ENCODE results near the gene RAB8B. TPM values are rescaled to one million over a fixed set of nuclear protein-coding genes. Genes with fewer than 3 reads are reported as not detected.
"Not testable (repeated sequence)": the region's sequence is repeated elsewhere in the genome, so short reads cannot be mapped to it uniquely, and the experiment has no call there.

The RAB8B gene
- polyA plus RNA-seq, 1 donor: 15.1 TPM

- no peak for DNase-seq
These were observed 3.3 kb upstream of the RAB8B start for GRCh38 chr15:63186065-63186464.

GRCh38 chr15:63187589-63188226, 1.7 kb upstream of the RAB8B start:
- DNase-seq: no peak

GRCh38 chr15:63188247-63188925, 1.0 kb upstream of the RAB8B start:
- no peak for DNase-seq

- no peak for DNase-seq
These were observed 749 bp downstream of the RAB8B start for GRCh38 chr15:63189941-63190768.

DNA sequence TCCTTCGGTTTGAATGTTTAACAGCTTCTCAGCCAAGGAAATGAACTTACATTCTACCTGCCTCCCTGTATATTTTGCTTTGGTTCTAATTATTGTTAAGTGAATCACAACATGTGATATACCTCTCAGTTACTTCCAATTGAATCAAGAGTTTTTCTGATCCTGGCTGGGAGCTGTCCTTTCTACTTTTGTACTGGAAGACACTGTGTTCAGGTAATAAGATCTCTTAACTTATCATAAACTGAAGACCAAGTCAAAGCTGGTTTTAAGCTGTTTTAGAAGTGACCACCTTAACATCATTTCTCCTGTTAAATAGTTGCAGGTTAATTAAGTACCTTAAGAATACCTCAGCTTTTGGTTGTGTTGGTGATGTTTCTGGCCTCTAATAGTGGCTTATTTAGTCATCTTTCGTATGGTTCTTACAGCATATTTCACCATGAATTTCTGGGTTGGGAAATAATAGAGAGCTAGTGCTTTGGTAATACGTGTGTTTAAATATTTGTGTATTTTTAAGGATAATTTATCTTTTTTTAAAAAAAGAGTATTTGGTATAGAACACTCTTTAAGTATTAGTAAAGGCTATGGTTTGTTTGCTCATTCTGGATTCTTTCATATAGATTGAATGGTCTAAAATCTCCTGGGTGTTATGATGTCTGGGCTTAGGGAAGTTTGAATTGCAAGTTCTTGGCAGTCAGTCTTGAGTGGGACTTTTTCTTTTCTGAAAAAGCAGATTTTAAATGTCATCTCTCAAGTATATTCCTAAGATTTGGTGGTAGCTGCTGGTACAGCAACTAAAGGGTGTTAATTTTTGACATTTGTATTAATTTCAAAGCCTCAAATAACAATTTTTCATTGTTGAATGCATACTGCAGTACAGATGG, 1.6 kb downstream of the RAB8B start:
- DNase-seq: no peak

DNA sequence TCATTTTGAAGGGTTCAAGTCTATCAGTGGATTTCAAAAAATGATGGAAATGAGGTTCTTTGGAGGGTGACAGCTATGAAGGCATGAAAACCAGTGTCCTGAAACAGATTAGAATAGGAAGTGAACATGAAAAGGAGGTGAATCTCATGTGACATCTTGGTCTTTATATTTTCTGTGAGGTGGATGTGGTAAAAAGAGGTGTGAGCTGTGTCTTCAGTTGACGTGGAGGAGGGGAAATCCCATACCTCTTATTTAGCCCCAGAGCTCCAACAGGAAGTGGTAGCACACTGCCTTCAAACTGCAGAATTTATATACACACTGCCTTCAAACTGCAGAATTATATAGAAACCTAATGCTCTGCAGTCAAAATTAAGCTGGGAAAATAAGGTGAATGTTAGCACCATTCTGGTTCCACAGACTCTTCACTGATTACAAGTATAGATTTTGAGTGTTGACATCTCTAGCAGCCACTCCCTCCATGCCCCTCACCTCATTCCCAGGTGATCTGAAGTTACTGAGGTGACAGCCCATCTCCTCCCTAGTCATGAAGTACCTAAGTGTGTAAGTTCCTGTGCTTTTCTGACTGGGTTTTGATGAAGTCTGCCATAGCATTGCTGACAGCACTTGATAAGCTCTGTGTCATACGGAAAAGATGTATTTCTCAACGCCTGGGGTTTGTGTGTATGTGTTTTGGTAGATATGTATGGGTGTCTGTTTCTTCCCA, 2.7 kb downstream of the RAB8B start:
- DNase-seq: no peak

DNA sequence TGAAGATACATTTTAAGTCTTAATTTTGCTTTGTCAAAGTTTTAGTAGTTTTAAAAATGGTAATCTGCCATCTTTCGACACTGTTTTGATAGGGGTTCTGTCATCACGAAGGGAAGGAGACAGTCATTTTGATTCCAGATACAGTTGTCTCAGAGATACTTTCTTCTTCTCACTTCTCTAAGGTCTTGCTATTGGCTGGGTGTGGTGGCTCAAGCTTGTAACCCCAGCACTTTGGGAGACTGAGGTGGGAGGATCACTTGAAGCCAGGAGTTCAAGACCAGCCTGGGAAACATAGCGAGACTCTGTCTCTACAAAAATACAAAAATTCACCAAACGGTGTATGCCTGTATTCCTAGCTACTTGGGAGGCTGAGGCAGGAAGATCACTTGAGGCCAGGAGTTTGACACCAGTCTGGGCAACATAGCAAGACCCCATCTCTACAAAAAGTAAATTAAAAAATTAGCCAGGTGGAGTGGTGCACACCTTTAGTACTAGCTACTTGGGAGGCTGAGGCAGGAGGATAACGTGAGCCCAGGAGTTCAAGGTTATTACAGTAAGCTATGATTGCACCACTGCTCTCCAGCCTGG, 3.3 kb downstream of the RAB8B start:
- DNase-seq: no peak

- DNase-seq: no peak
These were observed 4.9 kb downstream of the RAB8B start for GRCh38 chr15:63194302-63194701.

- no peak for DNase-seq
These were observed 5.6 kb downstream of the RAB8B start for GRCh38 chr15:63194880-63195568.

DNA sequence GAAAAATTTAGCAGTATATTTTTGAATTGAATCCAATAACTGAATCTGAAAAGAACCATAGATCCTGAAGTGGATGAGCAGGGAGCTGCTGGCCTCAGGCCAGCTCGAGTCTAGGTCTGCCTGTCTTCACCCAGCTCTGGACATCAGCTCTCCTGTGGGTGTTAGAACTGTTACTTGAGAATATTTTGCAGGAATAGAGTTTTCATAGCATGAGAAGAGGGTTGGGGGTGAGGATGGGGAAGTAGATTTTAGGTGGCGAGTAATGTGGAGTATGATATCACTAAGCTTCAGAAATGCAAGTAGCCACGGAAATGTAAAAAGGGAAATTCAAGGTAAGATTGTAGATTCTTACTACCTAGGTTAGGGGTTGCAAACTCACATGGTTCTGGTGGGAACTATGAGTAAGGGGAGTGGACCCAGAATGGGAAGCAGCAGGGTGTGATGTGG, 6.2 kb downstream of the RAB8B start:
- no peak for DNase-seq

DNA sequence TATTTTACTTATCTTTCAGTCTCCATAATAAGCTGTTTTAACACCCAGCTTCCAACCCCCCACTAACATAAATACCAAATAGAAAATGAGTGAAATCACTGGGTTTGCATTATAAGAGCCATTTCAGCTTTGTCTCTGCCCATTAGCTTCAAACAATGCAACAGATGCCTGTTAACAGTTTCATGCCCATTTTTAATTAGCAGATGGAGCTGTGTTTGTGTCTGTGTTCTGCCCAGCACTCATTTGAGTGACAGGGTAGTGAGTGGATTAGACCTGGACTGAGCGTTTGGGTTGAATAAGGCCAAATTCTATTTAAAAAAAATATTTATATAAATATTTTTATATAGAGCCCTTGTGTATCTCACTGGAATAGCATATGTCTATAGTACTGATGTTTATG, 7.4 kb downstream of the RAB8B start:
- DNase-seq: no peak

- DNase-seq: no peak
These were observed 8.2 kb downstream of the RAB8B start for GRCh38 chr15:63197626-63198025.

DNA sequence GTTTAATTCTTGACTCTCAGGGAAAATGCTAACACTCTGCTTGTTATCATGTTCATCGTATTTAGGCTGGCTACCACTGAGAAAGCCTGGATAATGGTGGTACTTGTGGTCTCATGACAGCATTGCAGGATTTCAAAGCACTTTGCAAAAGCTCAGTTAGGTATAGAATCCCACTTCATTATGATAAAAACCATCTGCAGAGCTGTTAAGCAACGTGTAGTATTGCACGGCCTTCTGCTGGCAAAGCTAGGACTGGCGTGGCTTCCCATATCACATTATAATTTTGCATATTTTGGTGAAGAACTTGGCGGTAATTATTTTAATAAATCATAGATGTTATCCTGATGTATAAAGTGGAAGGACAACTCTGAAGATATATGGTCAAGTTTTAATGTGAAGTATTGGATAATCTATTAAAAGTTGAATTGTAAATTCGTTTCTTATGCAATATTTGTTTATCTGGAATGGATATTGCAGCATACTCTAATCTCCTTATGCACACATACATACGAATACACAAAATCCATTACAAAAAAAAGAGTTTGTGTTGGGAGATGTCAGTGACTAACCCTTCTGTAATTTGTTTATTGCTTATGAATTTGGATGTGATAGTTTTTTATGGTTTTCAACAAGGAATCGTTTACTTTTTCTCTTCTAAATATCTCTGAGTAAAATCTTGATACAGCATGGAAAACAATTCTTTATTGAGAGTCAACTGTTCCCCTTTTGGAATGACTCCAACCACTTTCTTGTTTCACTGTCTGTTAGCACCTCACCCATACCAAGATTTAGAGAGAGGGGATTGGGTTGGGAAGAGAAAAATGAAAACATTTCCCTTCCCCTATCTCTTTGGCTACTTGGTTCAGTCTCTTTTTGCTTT, 9.2 kb downstream of the RAB8B start:
- DNase-seq: no peak

DNA sequence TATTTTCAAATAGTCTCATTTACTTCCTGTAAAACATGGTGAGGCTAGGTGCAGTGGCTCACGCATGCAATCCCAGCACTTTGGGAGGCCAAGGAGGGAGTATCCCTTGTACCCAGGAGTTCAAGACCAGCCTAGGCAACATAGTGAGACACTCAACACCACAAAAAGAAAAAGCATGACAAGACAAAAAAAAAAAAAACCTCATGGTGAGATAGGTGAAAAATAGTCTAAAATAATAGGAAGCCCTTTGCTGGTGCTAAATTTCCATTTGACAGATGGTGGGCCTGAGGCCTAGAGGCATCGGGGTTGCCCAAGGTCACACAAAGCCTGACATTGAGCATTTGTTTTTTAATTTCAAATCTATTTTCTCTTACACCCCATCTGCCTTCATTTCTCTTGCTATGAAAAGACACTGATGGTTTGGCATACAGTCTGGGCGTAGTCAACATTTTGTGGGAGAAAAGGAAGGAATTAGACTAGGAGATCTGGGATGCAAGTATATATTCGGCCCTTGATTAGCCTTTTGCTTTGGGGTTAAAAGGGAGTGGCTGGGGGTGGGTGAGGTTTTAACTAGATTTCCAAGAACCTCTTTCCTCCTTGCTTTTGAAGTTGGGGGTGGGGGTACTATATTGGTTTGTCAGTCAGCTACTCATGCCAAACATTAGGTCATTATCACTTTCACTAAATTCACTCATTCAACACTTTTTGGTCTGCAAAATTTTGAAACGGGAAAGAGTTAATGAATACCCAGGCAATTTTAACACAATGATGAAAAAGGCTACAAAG, 11.3 kb downstream of the RAB8B start:
- no peak for DNase-seq

- no peak for DNase-seq
These were observed 13.5 kb downstream of the RAB8B start for GRCh38 chr15:63202861-63203260.

- DNase-seq: no peak
These were observed 14.2 kb downstream of the RAB8B start for GRCh38 chr15:63203451-63204090.

GRCh38 chr15:63206079-63206478, 16.7 kb downstream of the RAB8B start:
- no peak for DNase-seq

DNA sequence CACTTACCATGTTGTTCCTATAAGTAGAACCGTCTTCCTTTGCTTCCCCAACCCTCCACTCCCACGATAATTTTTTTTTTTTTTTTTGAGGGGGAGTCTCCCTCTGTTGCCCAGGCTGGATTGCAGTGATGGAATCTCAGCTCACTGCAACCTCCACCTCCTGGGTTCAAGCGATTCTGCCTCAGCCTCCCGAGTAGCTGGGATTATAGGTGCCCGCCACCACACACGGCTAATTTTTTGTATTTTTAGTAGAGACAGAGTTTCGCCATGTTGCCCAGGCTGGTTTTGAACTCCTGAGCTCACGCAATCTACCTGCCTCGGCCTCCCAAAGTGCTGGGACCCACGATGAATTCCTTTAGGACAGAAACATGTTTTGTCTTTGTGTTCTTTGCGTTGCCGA, 19.4 kb downstream of the RAB8B start:
- not testable (repeated sequence) for DNase-seq

Measured in hindlimb muscle (tissue), 1 donor.